ENCODE measurements around the gene MCF2L. TPM values are rescaled to one million over a fixed set of nuclear protein-coding genes. Genes with fewer than 3 reads are reported as not detected.

The MCF2L gene
- total RNA-seq, 3 donors from 2014 or later: 33.4 to 77.3 (median 38.6) TPM

DNA sequence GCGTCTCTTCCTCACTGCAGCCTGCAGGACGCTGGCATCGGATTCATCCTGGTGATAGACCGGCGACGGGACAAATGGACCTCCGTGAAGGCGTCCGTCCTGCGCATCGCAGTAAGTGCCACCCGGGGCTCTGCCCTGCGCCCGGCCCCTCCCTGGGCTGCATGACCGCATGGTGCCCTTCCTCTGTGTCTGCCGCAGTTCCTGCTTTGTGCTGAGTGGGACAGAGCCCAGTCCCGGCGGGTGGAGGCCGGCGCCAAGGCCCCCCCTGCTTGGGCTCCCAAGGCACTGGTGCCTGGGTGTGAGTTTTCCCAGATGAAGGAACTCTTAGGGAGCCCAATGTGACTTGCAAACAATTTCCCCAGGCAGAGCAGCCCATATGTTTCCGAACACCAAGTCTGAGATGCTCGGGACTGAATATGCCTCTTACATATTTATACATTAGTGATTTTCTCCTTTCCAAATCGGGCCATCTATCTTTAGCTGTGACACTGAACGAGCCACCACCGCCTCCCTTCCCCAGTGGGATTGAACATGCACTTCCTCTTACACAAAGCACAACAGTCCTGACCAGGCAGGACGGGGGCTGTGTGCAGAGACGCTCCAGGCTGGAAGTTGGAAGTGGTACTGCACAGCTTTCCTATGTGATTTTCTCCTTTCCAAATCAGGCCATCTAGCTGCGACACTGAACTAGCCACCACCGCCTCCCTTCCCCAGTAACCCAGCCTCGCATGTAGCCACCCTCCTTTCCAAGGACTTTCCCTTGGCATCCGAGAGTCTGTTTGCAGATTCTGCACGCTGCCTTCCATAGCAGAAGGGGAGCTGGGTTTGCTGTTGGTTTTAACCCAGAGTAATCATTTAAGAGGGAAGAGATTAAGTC is 76.5 kb downstream of the MCF2L start:
- Histone ChIP-seq H3K27me3 (no peaks in the 10 kb centered on the region), H3K4me1 (no peaks in the 10 kb centered on the region), H3K27ac (no peak overlapping the region), H3K36me3 (no peaks in the 10 kb centered on the region), H3K9me3 (no peaks in the 10 kb centered on the region), H3K4me3 (peak overlapping the region in 1 of 3 donors; percentile 10)
- no peak for DNase-seq (ENCODE audit: low spot score in 2 of 2)
- TF ChIP-seq POLR2AphosphoS5 (IDR thresholded peaks at IDR 0.05): no peak
- TF ChIP-seq, protein P1, sequence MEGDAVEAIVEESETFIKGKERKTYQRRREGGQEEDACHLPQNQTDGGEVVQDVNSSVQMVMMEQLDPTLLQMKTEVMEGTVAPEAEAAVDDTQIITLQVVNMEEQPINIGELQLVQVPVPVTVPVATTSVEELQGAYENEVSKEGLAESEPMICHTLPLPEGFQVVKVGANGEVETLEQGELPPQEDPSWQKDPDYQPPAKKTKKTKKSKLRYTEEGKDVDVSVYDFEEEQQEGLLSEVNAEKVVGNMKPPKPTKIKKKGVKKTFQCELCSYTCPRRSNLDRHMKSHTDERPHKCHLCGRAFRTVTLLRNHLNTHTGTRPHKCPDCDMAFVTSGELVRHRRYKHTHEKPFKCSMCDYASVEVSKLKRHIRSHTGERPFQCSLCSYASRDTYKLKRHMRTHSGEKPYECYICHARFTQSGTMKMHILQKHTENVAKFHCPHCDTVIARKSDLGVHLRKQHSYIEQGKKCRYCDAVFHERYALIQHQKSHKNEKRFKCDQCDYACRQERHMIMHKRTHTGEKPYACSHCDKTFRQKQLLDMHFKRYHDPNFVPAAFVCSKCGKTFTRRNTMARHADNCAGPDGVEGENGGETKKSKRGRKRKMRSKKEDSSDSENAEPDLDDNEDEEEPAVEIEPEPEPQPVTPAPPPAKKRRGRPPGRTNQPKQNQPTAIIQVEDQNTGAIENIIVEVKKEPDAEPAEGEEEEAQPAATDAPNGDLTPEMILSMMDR (IDR thresholded peaks at IDR 0.05): no peak
- intact Hi-C loops (cut with DNase I; ENCODE audit: low total_unique reads): no loop called here

DNA sequence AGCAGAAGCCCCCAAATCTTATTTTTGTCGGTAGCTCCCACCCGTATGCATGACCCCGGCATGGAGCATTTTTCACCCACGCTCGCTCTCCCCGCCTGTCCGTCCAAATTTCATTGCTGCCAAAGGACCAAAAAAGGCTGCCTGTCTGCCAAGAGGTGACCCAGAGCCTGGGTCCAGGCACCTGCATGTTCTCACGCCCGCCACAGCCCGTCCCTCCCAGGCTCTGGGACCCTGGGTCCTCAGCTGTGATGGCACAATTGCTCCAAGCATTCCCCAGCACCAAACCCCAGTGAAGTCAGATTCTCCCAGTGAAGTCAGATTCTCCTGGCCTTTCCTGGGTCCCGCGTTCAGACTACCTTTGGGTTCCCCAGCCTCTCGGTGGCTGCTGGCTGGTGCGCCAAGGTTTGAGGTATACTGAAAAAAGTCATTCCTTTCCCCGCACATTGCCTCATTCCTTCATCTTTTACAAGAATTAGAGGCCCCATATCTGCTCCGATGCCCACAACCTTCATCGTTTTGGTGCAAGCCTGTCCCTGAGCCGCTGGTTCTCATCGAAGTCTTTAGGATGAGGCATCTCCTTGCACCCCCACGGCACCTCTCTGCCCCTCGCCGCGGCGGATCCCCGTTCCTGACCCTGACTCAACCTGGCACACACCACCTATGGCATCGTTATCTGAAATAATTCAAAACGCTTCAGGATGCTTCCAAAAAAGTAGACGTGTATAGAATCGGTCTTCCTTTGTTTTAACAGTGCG is 77.3 kb downstream of the MCF2L start:
- intact Hi-C loops (cut with DNase I; ENCODE audit: low total_unique reads): no loop called here
- no peaks in the 10 kb centered on the region for H3K4me1 ChIP-seq

DNA sequence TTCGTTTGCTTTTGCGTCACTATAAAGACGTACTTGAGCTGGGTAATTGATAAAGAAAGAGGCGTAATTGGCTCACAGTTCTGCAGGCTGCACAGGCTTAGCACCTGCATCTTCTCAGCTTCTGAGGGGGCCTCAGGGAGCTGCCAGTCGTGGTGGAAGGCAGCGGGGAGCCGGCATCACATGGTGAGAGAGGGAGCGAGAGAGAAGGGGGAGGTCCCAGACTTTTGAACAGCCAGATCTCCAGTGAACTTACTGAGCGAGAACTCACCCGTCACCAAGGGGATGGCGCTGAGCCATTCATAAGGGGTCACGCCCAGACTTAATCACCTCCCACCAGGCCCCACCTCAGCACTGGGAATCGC is 77.8 kb downstream of the MCF2L start:
- Histone ChIP-seq H3K27me3 (no peaks in the 10 kb centered on the region), H3K9me3 (no peaks in the 10 kb centered on the region), H3K4me1 (no peaks in the 10 kb centered on the region), H3K27ac (no peak overlapping the region), H3K4me3 (no peak overlapping the region), H3K36me3 (no peaks in the 10 kb centered on the region)
- intact Hi-C loops (cut with DNase I; ENCODE audit: low total_unique reads): no loop called here
- TF ChIP-seq, protein P1 (IDR thresholded peaks at IDR 0.05): no peak
- TF ChIP-seq POLR2AphosphoS5 (IDR thresholded peaks at IDR 0.05): no peak
- no peak for TF ChIP-seq POLR2A (IDR thresholded peaks at IDR 0.05)
- DNase-seq (ENCODE audit: low spot score in 2 of 2): no peak

More for the DNA sequence above, 77.3 kb downstream of the MCF2L start:
- no peak for TF ChIP-seq POLR2A (IDR thresholded peaks at IDR 0.05)
- TF ChIP-seq, protein P1 (IDR thresholded peaks at IDR 0.05): no peak
- TF ChIP-seq POLR2AphosphoS5 (IDR thresholded peaks at IDR 0.05): no peak
- no peaks in the 10 kb centered on the region for H3K9me3 ChIP-seq
- no peak for DNase-seq (ENCODE audit: low spot score in 2 of 2)
- H3K4me3 ChIP-seq: no peak overlapping the region
- H3K27ac ChIP-seq: no peak overlapping the region
- no peaks in the 10 kb centered on the region for H3K27me3 ChIP-seq
- H3K36me3 ChIP-seq: no peaks in the 10 kb centered on the region

DNA sequence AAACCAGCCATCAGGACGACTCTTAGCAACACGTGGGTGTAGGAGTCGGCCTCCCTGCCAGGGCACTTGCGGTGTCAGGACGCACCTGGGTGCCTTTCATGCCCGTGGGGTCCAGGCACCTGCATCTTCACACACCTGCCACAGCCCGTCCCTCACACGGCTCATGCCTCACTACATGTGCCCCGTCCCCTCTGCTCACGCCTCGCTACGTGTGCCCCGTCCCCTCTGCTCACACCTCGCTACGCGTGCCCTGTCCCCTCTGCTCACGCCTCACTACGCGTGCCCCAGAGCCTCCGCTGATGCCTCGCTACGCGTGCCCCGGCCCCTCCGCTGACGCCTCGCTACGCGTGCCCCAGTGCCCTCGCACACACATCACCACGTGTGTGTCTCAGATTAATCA is 78.6 kb downstream of the MCF2L start:
- no peaks in the 10 kb centered on the region for H3K36me3 ChIP-seq
- no peaks in the 10 kb centered on the region for H3K27me3 ChIP-seq
- DNase-seq (ENCODE audit: low spot score in 2 of 2): no peak
- no peak overlapping the region for H3K27ac ChIP-seq
- H3K4me1 ChIP-seq: no peaks in the 10 kb centered on the region
- H3K4me3 ChIP-seq: no peak overlapping the region
- H3K9me3 ChIP-seq: no peaks in the 10 kb centered on the region
- TF ChIP-seq POLR2A (IDR thresholded peaks at IDR 0.05) (no peak), POLR2AphosphoS5 (IDR thresholded peaks at IDR 0.05) (no peak)
- TF ChIP-seq, protein P1 (IDR thresholded peaks at IDR 0.05): no peak
- intact Hi-C loops (cut with DNase I; ENCODE audit: low total_unique reads): no loop called here

DNA sequence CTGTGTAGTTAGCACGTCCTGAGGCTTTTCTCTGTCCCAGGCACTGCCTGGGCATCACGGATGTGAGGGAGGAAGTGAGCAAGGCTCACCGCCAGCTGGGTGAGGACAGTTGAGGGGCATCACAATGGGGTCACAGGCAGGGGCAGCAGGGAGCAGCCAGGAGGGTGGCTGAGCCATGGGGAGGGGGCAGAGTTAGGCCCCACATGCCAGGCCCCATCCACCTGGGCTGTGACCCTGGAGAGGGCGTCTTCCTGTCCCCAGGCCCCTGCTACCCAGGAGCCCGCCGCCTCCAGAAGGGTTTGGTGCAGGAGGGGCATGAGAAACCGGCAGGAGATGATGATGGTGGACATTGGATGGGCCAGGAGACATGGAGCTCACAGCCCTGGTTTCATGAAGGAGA is 79.8 kb downstream of the MCF2L start:
- DNase-seq (ENCODE audit: low spot score in 2 of 2): no peak
- TF ChIP-seq POLR2A (IDR thresholded peaks at IDR 0.05) (no peak), POLR2AphosphoS5 (IDR thresholded peaks at IDR 0.05) (no peak)
- TF ChIP-seq, protein P1 (IDR thresholded peaks at IDR 0.05): no peak
- Histone ChIP-seq H3K36me3 (no peaks in the 10 kb centered on the region), H3K27ac (no peak overlapping the region), H3K4me1 (no peaks in the 10 kb centered on the region), H3K27me3 (no peaks in the 10 kb centered on the region), H3K9me3 (no peaks in the 10 kb centered on the region), H3K4me3 (no peak overlapping the region)
- intact Hi-C loops (cut with DNase I; ENCODE audit: low total_unique reads): no loop called here

Measured in breast epithelium (tissue), 4 donors.